Glutamatergic neuron (in vitro differentiated cells): ENCODE results near the gene UNK. TPM values are rescaled to one million over a fixed set of nuclear protein-coding genes. Genes with fewer than 3 reads are reported as not detected.
A peak's percentile ranks its signal among the peaks of the same experiment; 100 is the strongest.
"Not testable (repeated sequence)": the region's sequence is repeated elsewhere in the genome, so short reads cannot be mapped to it uniquely, and the experiment has no call there.

Experiments
- DNase-seq: peaks from one replicate; pipeline ENCODE4 v3.0.0; 2022
- H3K27ac Mint-ChIP-seq: one replicate; pipeline ENCODE4 v1.8.0; 2020; ENCODE audit warnings: mild to moderate bottlenecking, mixed read lengths, inconsistent platforms; ENCODE audit not compliant: unreplicated experiment
- H3K27me3 Mint-ChIP-seq: one replicate; pipeline ENCODE4 v1.8.0; 2020; ENCODE audit warnings: mild to moderate bottlenecking, moderate library complexity, mixed read lengths, inconsistent platforms; ENCODE audit not compliant: unreplicated experiment
- H3K36me3 Mint-ChIP-seq: one replicate; pipeline ENCODE4 v1.8.0; 2020; ENCODE audit warnings: mild to moderate bottlenecking, mixed read lengths, inconsistent platforms; ENCODE audit not compliant: unreplicated experiment
- H3K4me1 Mint-ChIP-seq: one replicate; pipeline ENCODE4 v1.8.0; 2020; ENCODE audit warnings: mild to moderate bottlenecking, low read depth, mixed read lengths, inconsistent platforms; ENCODE audit not compliant: unreplicated experiment
- H3K4me3 Mint-ChIP-seq: one replicate; pipeline ENCODE4 v1.8.0; 2020; ENCODE audit warnings: mild to moderate bottlenecking, mixed read lengths, inconsistent platforms; ENCODE audit not compliant: unreplicated experiment
- H3K9me3 Mint-ChIP-seq: one replicate; pipeline ENCODE4 v1.8.0; 2020; ENCODE audit warnings: mild to moderate bottlenecking, moderate library complexity, mixed read lengths, inconsistent platforms; ENCODE audit not compliant: unreplicated experiment
- CTCF ChIP-seq: fragments of 200-600 bp; sonication (generic); IDR thresholded peaks from one replicate; pipeline ENCODE4 v1.5.0; 2021; ENCODE audit not compliant: partially characterized antibody, unreplicated experiment
- total RNA-seq: library from RNA; stranded (reverse); fragmentation: NEBNext Ultra II Directional; extraction: Animal tissue kit (Norgen Biotek cat#: 25700); gene quantifications from one replicate; pipeline ENCODE4 v1.2.1, GENCODE V29; 2021; ENCODE audit not compliant: unreplicated experiment

Gene UNK
- total RNA-seq, 1 donor from 2014 or later, result 65.5 TPM

GRCh38 chr17:75757086-75757681, 27.4 kb upstream of the UNK start:
- no peak for TF ChIP-seq CTCF
- Mint-ChIP-seq H3K9me3 (peaks cover 8% of the 10 kb centered on the region), H3K27me3 (peaks cover 7% of the 10 kb centered on the region), H3K27ac (no peak overlapping the region), H3K4me3 (no peak overlapping the region), H3K36me3 (no peaks in the 10 kb centered on the region), H3K4me1 (peaks cover 6% of the 10 kb centered on the region)
- DNase-seq, result no peak

DNA sequence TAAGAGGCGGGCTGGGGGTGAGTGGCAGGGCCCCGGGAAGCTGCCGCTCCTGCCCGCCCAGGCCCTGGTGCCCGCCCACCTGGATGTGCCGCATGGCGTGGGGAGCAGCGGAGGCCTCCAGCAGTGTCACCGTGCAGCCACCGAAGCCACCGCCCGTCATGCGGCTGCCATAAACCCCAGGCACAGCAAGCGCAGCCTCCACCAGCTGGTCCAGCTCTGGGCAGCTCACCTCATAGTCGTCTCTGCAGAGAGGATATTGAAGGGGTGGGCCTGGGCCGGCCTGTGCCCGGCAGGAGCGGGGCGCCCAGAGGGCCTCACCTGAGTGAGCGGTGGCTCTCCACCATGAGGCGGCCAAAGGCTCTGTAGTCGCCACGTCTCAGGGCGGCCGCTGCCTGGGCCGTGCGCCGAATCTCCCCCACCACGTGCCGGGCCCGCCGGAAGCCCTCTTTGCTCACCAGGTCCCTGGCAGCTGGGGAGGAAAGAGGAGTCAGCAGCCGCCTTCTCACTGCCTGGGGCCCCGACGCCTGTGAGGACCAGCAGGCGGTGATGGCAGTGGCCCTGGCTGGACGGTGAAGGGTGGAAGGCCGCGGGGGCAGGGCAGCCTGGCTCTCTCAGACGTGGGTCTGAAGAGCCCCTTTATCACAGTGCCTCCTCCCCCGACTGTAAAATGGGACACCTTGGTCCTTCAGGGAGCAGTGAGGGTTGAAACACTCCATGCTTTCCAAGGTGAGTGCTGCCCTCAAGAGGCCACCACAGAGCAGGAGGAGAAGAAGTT, 26.3 kb upstream of the UNK start:
- Mint-ChIP-seq H3K4me3 (no peak overlapping the region), H3K4me1 (peaks cover 6% of the 10 kb centered on the region), H3K27ac (no peak overlapping the region), H3K9me3 (peaks cover 6% of the 10 kb centered on the region), H3K36me3 (no peaks in the 10 kb centered on the region), H3K27me3 (peaks cover 5% of the 10 kb centered on the region)
- no peak for DNase-seq
- no peak for TF ChIP-seq CTCF

DNA sequence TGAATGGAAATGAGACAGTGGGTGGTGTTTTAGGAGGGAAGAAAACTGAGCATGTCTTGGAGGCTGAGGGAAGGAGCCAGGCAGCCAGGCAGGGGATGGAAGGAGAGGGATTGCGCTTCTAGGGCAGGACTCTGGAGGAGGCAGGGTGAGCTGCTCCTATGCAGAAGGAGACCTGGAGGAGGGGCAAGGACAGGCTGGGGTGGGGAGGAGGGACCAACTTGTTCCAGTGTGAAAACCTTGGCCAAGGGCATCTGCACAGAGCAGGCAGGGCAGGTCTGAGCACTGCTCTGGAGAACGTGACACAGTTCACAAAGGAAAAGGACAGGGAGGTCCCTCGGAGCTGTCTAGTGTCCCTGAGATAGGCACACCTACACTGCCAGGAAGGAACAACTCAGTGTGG, 25.1 kb upstream of the UNK start:
- DNase-seq, result no peak
- Mint-ChIP-seq H3K27ac (peak overlapping the region; percentile 17), H3K36me3 (no peaks in the 10 kb centered on the region), H3K9me3 (peaks cover 6% of the 10 kb centered on the region), H3K4me3 (no peak overlapping the region), H3K4me1 (peaks cover 6% of the 10 kb centered on the region), H3K27me3 (peaks cover 5% of the 10 kb centered on the region)
- TF ChIP-seq CTCF, result no peak

DNA sequence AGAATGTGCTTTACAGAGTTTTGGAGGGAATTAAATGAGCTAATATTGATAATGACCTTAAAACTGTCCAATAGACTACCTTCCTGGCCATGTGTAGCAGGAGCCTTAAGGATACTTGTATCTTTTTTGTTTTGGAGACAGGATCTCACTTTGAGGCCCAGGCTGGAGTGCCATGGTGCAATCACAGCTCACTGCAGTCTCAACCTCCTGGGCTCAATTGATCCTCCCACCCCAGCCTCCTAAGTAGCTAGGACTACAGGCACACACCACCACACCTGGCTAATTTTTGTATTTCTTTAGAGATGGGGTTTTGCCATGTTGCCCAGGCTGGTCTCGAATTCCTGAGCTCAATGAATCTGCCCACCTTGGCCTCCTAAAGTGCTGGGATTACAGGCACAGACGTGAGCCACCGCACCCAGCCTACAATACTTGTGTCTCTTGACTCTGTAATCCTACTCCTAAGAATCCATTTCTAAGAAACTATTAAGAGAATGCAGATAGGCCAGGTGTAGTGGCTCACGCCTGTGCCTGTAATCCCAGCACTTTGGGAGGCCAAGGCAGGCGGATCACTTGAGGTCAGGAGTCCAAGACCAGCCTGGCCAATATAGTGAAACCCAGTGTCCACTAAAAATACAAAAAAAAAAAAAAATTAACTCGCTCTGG, 24.5 kb upstream of the UNK start:
- H3K36me3 Mint-ChIP-seq, DNase-seq, H3K27ac Mint-ChIP-seq, H3K9me3 Mint-ChIP-seq, H3K27me3 Mint-ChIP-seq, H3K4me1 Mint-ChIP-seq, H3K4me3 Mint-ChIP-seq: not testable (repeated sequence)

GRCh38 chr17:75762513-75763268, 21.9 kb upstream of the UNK start:
- peaks cover 6% of the 10 kb centered on the region for H3K27me3 Mint-ChIP-seq
- peaks cover 1% of the 10 kb centered on the region for H3K9me3 Mint-ChIP-seq
- no peaks in the 10 kb centered on the region for H3K36me3 Mint-ChIP-seq
- no peak for DNase-seq
- H3K4me3 Mint-ChIP-seq, result peak overlapping the region; percentile 32
- no peak overlapping the region for H3K27ac Mint-ChIP-seq
- TF ChIP-seq CTCF, result no peak
- no peaks in the 10 kb centered on the region for H3K4me1 Mint-ChIP-seq
